Measurements from ENCODE around the gene RTKN.

DNA sequence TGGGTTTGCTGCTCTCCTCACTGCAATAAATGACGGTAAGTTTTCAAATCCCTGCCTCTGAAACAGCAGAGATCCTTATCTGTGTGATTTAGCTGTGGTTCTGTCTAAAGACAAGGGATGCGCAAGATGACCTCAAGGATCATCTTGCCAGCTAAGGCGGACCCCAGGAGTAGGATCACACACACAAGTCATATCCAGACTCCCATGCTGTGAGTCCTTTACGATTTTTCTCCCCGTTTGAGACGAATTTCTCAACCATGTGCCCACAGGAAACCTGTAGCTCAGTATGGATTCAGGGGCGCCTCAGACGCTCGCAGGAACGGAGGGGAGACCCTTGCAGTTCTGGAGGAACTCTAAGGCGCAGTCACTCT lies 50.5 kb downstream of the RTKN start:
- TF ChIP-seq POLR2AphosphoS5 (IDR thresholded peaks at IDR 0.05; ENCODE audit: low read length) (no peak), POLR2A (IDR thresholded peaks at IDR 0.05; ENCODE audit: low read depth, low read length) (no peak), EP300 (IDR thresholded peaks at IDR 0.05; ENCODE audit: borderline replicate concordance in 1 of 2, control insufficient read depth in 1 of 2, low read depth in 2 of 2, low read length in 2 of 2) (no peak), ZNF384 (IDR thresholded peaks at IDR 0.05; ENCODE audit: borderline replicate concordance, low read depth, low read length) (no peak)
